Measurements from ENCODE around the gene TYK2. TPM values are rescaled to one million over a fixed set of nuclear protein-coding genes. Genes with fewer than 3 reads are reported as not detected.

The TYK2 gene
- total and polyA plus RNA-seq, 9 of the 15 experiments (the other 6 are each of a cell fraction or from before 2014, with no cell fraction given), result 15.0 to 182 (median 85.9) TPM

DNA sequence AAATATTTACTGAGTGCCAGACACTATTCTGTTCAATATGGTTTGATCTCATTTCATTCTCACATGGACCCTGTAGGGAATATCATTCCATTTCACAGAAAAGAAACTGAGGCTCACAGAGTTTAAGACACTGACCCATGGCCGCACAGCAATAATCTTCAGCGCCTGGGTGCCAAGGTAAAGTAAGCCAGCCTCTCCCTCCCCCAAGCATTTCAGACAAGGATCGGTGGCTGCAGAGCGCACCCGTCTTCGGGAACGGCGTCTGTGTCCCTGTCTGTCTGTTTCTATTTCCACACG, 35.7 kb upstream of the TYK2 start (continued):
- TF ChIP-seq BRD9 (IDR thresholded peaks at IDR 0.05; ENCODE audit: low read depth, partially characterized antibody), result peak; percentile 47
- TF ChIP-seq PRPF4 (IDR thresholded peaks at IDR 0.05; ENCODE audit: insufficient read depth, low read depth, low read length, poor library complexity, severe bottlenecking), result no peak
- TF ChIP-seq, protein P1, sequence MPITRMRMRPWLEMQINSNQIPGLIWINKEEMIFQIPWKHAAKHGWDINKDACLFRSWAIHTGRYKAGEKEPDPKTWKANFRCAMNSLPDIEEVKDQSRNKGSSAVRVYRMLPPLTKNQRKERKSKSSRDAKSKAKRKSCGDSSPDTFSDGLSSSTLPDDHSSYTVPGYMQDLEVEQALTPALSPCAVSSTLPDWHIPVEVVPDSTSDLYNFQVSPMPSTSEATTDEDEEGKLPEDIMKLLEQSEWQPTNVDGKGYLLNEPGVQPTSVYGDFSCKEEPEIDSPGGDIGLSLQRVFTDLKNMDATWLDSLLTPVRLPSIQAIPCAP (CRISPR knock-in tag; IDR thresholded peaks at IDR 0.05; ENCODE audit: borderline replicate concordance), result 0 out of 2 replicates have a peak, but pooled peaks have one; percentile 42
- TF ChIP-seq CHD4 (IDR thresholded peaks at IDR 0.05; ENCODE audit: insufficient read depth, insufficient replicate concordance, low read depth, low read length, poor library complexity, severe bottlenecking), result peak; percentile 7
- no peak for TF ChIP-seq ZNF586 (CRISPR knock-in tag; conservative IDR thresholded peaks at IDR 0.05)
- TF ChIP-seq ZC3H4 (CRISPR knock-in tag; IDR thresholded peaks at IDR 0.05; ENCODE audit: borderline replicate concordance), result 0 out of 2 replicates have a peak, but pooled peaks have one; percentile 48
- TF ChIP-seq, protein P2, sequence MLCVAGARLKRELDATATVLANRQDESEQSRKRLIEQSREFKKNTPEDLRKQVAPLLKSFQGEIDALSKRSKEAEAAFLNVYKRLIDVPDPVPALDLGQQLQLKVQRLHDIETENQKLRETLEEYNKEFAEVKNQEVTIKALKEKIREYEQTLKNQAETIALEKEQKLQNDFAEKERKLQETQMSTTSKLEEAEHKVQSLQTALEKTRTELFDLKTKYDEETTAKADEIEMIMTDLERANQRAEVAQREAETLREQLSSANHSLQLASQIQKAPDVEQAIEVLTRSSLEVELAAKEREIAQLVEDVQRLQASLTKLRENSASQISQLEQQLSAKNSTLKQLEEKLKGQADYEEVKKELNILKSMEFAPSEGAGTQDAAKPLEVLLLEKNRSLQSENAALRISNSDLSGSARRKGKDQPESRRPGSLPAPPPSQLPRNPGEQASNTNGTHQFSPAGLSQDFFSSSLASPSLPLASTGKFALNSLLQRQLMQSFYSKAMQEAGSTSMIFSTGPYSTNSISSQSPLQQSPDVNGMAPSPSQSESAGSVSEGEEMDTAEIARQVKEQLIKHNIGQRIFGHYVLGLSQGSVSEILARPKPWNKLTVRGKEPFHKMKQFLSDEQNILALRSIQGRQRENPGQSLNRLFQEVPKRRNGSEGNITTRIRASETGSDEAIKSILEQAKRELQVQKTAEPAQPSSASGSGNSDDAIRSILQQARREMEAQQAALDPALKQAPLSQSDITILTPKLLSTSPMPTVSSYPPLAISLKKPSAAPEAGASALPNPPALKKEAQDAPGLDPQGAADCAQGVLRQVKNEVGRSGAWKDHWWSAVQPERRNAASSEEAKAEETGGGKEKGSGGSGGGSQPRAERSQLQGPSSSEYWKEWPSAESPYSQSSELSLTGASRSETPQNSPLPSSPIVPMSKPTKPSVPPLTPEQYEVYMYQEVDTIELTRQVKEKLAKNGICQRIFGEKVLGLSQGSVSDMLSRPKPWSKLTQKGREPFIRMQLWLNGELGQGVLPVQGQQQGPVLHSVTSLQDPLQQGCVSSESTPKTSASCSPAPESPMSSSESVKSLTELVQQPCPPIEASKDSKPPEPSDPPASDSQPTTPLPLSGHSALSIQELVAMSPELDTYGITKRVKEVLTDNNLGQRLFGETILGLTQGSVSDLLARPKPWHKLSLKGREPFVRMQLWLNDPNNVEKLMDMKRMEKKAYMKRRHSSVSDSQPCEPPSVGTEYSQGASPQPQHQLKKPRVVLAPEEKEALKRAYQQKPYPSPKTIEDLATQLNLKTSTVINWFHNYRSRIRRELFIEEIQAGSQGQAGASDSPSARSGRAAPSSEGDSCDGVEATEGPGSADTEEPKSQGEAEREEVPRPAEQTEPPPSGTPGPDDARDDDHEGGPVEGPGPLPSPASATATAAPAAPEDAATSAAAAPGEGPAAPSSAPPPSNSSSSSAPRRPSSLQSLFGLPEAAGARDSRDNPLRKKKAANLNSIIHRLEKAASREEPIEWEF (CRISPR knock-in tag; IDR thresholded peaks at IDR 0.05), result no peak
- no peak for TF ChIP-seq ZNF766 (CRISPR knock-in tag; conservative IDR thresholded peaks at IDR 0.05)
- TF ChIP-seq JUNB (CRISPR knock-in tag; conservative IDR thresholded peaks at IDR 0.05), result no peak
- TF ChIP-seq, protein P3, sequence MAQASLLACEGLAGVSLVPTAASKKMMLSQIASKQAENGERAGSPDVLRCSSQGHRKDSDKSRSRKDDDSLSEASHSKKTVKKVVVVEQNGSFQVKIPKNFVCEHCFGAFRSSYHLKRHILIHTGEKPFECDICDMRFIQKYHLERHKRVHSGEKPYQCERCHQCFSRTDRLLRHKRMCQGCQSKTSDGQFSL (CRISPR knock-in tag; IDR thresholded peaks at IDR 0.05), result no peak
- TF ChIP-seq, protein P3 (tag; IDR thresholded peaks at IDR 0.05), result no peak
- TF ChIP-seq BACH1 (tag; IDR thresholded peaks at IDR 0.05), result peak; percentile 71; the same call in 1 of the 2 replicates
- TF ChIP-seq RAD51 (IDR thresholded peaks at IDR 0.05; ENCODE audit: borderline replicate concordance, low read depth), result no peak
- no peak for TF ChIP-seq ELF1 (tag; IDR thresholded peaks at IDR 0.05)
- TF ChIP-seq MAFF (IDR thresholded peaks at IDR 0.05; ENCODE audit: low read length), result no peak
- no peak for TF ChIP-seq ZFP1 (CRISPR knock-in tag; IDR thresholded peaks at IDR 0.05)
- no peak for TF ChIP-seq ZNF282 (CRISPR knock-in tag; IDR thresholded peaks at IDR 0.05)

Data from K562 (cell line).